Measurements from ENCODE around the gene ZFHX2.
A peak's percentile ranks its signal among the peaks of the same experiment; 100 is the strongest.

ZFHX2 gene

DNA sequence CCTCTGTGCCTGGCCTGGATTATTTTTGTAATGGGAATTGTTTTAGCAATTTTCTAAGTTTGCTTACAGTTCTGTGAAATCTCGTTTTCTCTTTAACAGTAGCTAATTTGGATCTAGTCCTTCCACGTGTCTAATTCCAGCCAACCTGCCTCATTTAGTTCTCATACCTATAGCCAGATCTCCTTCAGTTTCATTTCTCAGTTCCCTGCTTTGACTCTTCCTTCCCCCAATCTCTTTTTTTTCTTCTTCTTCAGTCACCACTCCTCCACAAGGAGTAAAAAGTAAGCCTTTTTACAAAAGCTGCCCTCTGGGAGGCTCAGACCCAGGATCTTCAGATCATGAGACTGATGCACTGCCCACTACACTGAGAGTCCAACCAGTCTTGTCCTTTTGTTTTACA, 6.0 kb upstream of the ZFHX2 start:
- peak overlapping the region; percentile 68 for H3K27ac ChIP-seq (ENCODE audit: low read depth, low read length, poor library complexity, severe bottlenecking)
- peak overlapping the region; percentile 97 for H3K9ac ChIP-seq (ENCODE audit: low read length)
- H3K79me2 ChIP-seq (ENCODE audit: insufficient read depth, low read length): no peaks in the 10 kb centered on the region
- H3K36me3 ChIP-seq (ENCODE audit: insufficient read depth, low read length): peaks cover 35% of the 10 kb centered on the region; the same call in 1 of the 2 replicates
- peak overlapping the region; percentile 82 for H3K4me3 ChIP-seq (ENCODE audit: low read depth, low read length, poor library complexity, severe bottlenecking)
- no peaks in the 10 kb centered on the region for H4K20me1 ChIP-seq (ENCODE audit: insufficient read depth, low read length)
- H3K4me2 ChIP-seq (ENCODE audit: low read length): peak overlapping the region; percentile 90
- H3K9me2 ChIP-seq (ENCODE audit: low read depth, low read length): no peaks in the 10 kb centered on the region
- no peaks in the 10 kb centered on the region for H3K9me3 ChIP-seq (ENCODE audit: low read length)
- TF ChIP-seq, protein P1, sequence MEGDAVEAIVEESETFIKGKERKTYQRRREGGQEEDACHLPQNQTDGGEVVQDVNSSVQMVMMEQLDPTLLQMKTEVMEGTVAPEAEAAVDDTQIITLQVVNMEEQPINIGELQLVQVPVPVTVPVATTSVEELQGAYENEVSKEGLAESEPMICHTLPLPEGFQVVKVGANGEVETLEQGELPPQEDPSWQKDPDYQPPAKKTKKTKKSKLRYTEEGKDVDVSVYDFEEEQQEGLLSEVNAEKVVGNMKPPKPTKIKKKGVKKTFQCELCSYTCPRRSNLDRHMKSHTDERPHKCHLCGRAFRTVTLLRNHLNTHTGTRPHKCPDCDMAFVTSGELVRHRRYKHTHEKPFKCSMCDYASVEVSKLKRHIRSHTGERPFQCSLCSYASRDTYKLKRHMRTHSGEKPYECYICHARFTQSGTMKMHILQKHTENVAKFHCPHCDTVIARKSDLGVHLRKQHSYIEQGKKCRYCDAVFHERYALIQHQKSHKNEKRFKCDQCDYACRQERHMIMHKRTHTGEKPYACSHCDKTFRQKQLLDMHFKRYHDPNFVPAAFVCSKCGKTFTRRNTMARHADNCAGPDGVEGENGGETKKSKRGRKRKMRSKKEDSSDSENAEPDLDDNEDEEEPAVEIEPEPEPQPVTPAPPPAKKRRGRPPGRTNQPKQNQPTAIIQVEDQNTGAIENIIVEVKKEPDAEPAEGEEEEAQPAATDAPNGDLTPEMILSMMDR (IDR thresholded peaks at IDR 0.05; ENCODE audit: low read length): no peak
- TF ChIP-seq EZH2 (IDR thresholded peaks at IDR 0.05; ENCODE audit: borderline replicate concordance, low read length): no peak
- H3K27me3 ChIP-seq (ENCODE audit: insufficient read depth, low read length): no peaks in the 10 kb centered on the region
- H3K4me1 ChIP-seq (ENCODE audit: insufficient read depth, low read length, severe bottlenecking): peaks cover 35% of the 10 kb centered on the region
- no peak overlapping the region for H2AFZ ChIP-seq (ENCODE audit: low read length)
- no peaks in the 10 kb centered on the region for H3F3A ChIP-seq (ENCODE audit: insufficient read depth, low read length)

DNA sequence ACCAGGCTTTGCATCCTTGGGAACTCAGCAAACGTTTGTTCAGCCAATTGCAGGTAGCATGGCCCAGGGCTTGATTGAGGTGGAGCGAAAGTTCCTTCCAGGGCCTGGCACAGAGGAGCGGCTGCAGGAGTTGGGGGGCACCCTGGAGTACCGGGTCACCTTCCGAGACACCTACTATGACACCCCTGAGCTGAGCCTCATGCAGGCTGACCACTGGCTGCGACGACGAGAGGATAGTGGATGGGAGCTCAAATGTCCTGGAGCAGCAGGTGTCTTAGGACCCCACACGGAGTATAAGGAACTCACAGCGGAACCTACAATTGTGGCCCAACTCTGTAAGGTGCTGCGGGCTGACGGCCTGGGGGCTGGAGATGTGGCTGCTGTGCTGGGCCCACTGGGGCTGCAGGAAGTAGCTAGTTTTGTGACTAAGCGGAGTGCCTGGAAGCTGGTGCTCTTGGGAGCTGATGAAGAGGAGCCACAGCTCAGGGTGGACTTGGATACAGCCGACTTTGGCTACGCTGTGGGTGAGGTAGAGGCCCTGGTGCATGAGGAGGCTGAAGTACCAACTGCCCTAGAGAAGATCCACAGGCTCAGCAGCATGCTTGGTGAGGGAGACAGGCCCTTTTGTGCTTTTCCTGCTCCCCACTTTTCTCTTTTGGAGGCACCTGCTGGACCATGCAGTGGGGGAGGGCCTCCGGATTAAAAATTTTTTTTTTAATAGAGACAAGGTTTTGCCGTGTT, 5.3 kb upstream of the ZFHX2 start:
- Histone ChIP-seq H3K27ac (ENCODE audit: low read depth, low read length, poor library complexity, severe bottlenecking) (peak overlapping the region; percentile 68), H2AFZ (ENCODE audit: low read length) (no peak overlapping the region)
- no peak for TF ChIP-seq EZH2 (IDR thresholded peaks at IDR 0.05; ENCODE audit: borderline replicate concordance, low read length)
- TF ChIP-seq, protein P1 (IDR thresholded peaks at IDR 0.05; ENCODE audit: low read length): no peak

DNA sequence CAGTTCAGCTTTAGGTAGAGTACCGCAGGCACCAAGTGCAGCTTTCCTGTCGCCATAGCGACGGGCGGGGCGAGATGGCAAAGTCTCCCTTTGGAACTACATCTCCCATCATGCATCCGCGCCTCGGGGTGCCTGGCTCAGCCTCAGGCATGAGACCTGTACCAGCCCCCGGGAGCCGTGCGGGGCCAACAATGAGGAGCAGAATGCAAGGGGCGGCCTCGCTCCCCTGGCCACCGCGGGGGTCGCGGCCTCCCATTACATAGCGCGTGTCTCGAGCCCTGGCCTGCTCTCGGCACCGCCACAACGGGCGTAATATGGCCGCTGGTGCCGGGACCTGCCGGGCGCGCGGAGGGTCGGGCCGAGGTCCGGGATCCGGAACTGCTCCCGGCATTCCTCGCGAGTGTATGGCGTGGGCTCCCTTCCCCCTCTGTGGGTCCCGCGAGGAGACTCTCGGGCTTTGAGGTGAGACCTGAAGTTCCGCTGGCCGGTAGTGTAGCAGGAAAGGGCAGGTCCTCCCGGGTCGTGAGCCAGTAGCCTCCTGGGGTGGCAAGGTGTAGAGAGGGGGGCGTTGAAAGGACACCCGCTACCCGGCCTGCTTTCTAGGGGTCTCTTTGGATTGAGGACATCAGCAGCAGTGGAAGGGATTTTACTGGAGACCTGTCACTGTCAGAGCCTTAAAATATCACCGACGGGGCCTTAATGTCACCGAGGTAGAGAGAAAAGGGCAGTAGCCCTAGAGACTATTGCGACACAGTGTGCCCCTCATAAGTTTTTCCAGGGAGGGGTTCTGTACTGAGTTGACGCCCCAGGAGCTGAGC, 4.5 kb upstream of the ZFHX2 start, which contains the start of gene THTPA:
Gene THTPA (plus strand): TSS at position 390 of the 818 bp plus-strand sequence. CDS start 487 bp downstream, outside the sequence.
- Histone ChIP-seq H3K9me2 (ENCODE audit: low read depth, low read length) (no peaks in the 10 kb centered on the region), H3K4me1 (ENCODE audit: insufficient read depth, low read length, severe bottlenecking) (peaks cover 42% of the 10 kb centered on the region)
- TF ChIP-seq, protein P1 (IDR thresholded peaks at IDR 0.05; ENCODE audit: low read length): no peak
- TF ChIP-seq EZH2 (IDR thresholded peaks at IDR 0.05; ENCODE audit: borderline replicate concordance, low read length): no peak

More for the DNA sequence above, 5.3 kb upstream of the ZFHX2 start:
- no peaks in the 10 kb centered on the region for H3K9me3 ChIP-seq (ENCODE audit: low read length)
- H3K4me3 ChIP-seq (ENCODE audit: low read depth, low read length, poor library complexity, severe bottlenecking): peak overlapping the region; percentile 82
- H3K9me2 ChIP-seq (ENCODE audit: low read depth, low read length): no peaks in the 10 kb centered on the region
- no peaks in the 10 kb centered on the region for H3K27me3 ChIP-seq (ENCODE audit: insufficient read depth, low read length)
- H3K4me2 ChIP-seq (ENCODE audit: low read length): peak overlapping the region; percentile 90
- H3F3A ChIP-seq (ENCODE audit: insufficient read depth, low read length): no peaks in the 10 kb centered on the region
- H4K20me1 ChIP-seq (ENCODE audit: insufficient read depth, low read length): no peaks in the 10 kb centered on the region
- peaks cover 29% of the 10 kb centered on the region; the same call in 1 of the 2 replicates for H3K36me3 ChIP-seq (ENCODE audit: insufficient read depth, low read length)
- no peaks in the 10 kb centered on the region for H3K79me2 ChIP-seq (ENCODE audit: insufficient read depth, low read length)
- H3K4me1 ChIP-seq (ENCODE audit: insufficient read depth, low read length, severe bottlenecking): peaks cover 38% of the 10 kb centered on the region
- peak overlapping the region; percentile 97 for H3K9ac ChIP-seq (ENCODE audit: low read length)

More for the DNA sequence above, 4.5 kb upstream of the ZFHX2 start, which contains the start of gene THTPA:
- H3K36me3 ChIP-seq (ENCODE audit: insufficient read depth, low read length): peaks cover 22% of the 10 kb centered on the region; the same call in 1 of the 2 replicates
- peak within 1 kb of the TSS; percentile 68 for H3K27ac ChIP-seq (ENCODE audit: low read depth, low read length, poor library complexity, severe bottlenecking)
- peak within 1 kb of the TSS; percentile 97 for H3K9ac ChIP-seq (ENCODE audit: low read length)
- peak within 1 kb of the TSS; percentile 90 for H3K4me2 ChIP-seq (ENCODE audit: low read length)
- H3K27me3 ChIP-seq (ENCODE audit: insufficient read depth, low read length): no peaks in the 10 kb centered on the region
- H3F3A ChIP-seq (ENCODE audit: insufficient read depth, low read length): no peaks in the 10 kb centered on the region
- no peaks in the 10 kb centered on the region for H3K79me2 ChIP-seq (ENCODE audit: insufficient read depth, low read length)
- no peaks in the 10 kb centered on the region for H3K9me3 ChIP-seq (ENCODE audit: low read length)
- no peaks in the 10 kb centered on the region for H4K20me1 ChIP-seq (ENCODE audit: insufficient read depth, low read length)
- H2AFZ ChIP-seq (ENCODE audit: low read length): no peak within 1 kb of the TSS
- H3K4me3 ChIP-seq (ENCODE audit: low read depth, low read length, poor library complexity, severe bottlenecking): peak within 1 kb of the TSS; percentile 82
